Measurements from ENCODE around the gene ZNF408.
"Not testable (repeated sequence)": the region's sequence is repeated elsewhere in the genome, so short reads cannot be mapped to it uniquely, and the experiment has no call there.

ZNF408 gene

DNA sequence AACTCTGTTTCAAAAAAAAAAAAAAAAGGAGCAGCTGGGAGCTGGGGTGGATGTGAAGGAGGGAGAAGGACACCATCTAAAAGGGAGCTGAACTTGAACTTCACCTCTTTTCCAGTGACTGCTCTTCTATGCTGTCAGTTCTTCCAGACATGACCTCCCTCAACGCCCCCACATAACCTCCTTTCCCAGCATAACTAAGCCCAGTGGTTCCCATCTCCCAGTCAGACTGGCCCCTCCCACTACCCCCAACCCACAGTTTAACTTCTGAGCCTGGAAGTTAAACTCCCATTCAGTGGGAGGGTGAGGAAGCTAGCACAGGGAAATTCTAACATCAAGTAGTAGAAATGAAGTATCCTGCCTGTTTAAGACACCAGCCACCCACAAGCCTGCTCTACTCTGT, 2.2 kb upstream of the ZNF408 start:
- DNase-seq, result no peak

DNA sequence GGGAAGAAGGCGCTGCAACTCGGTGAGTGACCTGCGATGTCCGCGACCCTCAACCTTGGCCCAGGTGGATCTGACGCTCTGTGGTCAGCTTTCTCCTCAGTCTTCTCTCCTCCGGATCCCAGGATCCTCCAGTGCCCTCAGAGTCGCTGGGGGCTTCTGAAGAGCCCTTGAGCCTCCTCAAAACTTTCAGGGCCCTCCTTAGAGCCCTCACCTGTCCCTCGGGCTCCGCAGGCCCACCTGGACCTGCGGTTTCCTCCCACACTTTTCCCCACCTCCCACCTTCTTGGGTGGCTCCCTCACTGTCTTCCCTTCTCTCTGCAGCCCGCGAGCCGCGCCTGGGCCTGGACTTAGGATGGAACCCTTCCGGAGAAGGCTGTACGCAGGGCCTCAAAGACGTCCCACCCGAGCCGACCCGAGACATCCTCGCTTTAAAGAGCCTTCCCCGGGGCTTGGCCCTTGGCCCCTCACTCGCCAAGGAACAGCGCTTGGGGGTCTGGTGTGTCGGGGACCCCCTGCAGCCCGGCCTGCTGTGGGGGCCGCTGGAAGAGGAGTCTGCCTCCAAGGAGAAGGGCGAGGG, 335 bp downstream of the ZNF408 start:
- DNase-seq, result no peak

DNA sequence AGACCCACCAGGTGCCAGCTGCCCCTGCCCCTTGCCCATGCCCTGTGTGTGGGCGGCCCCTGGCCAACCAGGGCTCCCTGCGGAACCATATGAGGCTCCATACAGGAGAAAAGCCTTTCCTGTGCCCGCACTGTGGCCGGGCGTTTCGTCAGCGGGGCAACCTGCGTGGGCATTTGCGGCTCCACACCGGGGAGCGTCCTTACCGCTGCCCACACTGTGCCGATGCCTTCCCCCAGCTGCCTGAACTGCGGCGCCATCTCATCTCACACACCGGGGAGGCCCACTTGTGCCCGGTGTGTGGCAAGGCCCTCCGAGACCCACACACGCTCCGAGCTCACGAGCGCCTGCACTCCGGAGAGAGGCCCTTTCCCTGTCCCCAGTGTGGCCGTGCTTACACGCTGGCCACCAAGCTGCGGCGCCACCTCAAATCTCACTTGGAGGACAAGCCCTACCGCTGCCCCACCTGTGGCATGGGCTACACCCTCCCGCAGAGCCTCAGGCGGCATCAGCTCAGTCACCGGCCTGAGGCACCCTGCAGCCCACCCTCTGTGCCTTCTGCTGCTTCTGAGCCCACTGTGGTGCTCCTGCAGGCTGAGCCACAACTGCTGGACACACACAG, 4.3 kb downstream of the ZNF408 start:
- no peak for DNase-seq

DNA sequence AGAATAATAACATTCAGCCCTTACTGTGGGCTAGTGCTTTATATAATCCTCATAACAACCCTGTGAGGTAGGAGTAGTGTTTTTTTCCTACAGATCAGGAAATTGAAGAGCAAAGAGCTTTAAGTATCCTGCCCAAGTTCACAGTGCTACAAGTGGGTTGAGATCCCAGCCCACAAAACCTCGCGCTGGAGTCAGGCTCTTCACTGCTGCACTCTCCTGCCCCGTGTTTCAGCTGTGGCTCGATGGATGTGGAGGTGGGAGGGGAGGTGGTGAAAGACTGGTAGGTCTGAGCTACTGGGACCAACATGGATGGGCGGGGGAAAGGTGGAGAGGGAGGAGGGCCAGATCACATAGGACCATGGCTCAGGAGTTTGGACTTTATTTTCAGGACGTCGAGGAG, 6.1 kb downstream of the ZNF408 start:
- DNase-seq, result no peak

DNA sequence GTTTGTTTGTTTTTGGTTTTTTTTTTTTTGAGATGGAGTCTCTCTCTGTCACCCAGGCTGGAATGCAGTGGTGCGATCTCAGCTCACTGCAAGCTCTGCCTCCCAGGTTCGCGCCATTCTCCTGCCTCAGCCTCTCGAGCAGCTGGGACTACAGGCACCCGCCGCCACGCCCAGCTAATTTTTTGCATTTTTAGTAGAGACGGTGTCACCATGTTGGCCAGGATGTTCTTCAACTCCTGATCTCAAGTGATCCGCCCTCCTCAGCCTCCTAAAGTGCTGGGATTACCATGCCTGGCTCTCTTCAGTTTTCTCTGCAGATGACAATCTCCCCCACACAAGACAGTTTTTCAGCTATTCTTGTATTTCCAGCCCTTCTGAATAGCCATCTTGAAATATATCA, 8.5 kb downstream of the ZNF408 start:
- not testable (repeated sequence) for DNase-seq

DNA sequence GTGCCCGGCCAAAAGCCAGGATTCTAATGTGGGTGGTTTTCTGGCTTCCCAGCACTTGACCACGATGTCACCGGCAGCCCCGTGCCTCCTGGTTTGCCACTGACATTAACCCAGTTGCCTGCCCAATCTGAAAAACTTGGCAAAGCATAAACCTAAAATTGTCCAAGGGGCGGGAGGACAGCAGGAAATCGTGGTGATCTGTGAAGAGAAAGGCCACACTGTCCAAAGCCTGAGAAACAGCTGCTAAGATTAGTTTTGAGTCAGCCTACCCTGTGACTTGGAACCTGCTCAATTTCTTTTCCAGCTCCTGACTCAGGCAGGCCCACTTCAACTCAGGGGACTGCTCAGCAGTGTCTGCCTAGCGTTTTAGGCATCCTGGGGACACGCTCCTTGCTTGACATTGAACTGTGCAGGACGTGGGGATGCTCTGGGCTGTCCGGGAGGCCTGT, 10.0 kb downstream of the ZNF408 start:
- no peak for DNase-seq

DNA sequence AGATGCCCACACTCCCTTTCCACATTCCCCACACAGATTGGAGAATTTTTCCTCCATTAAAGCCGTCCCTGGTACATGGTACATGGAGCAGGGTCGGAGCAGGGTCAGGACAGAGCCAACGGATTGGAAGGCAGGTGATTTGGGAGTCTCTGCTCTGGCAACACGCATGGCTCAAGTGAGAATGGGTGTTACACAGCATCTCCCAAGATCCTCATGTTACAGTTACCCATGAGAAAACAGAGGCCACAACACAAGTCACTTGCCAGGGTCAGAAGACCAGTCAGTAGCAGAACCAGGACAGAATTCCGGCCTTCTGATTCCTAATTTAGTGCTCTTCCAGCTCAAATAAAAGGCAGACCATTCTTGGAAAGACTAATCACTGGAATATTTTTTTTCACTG, 10.5 kb downstream of the ZNF408 start:
- no peak for DNase-seq

DNA sequence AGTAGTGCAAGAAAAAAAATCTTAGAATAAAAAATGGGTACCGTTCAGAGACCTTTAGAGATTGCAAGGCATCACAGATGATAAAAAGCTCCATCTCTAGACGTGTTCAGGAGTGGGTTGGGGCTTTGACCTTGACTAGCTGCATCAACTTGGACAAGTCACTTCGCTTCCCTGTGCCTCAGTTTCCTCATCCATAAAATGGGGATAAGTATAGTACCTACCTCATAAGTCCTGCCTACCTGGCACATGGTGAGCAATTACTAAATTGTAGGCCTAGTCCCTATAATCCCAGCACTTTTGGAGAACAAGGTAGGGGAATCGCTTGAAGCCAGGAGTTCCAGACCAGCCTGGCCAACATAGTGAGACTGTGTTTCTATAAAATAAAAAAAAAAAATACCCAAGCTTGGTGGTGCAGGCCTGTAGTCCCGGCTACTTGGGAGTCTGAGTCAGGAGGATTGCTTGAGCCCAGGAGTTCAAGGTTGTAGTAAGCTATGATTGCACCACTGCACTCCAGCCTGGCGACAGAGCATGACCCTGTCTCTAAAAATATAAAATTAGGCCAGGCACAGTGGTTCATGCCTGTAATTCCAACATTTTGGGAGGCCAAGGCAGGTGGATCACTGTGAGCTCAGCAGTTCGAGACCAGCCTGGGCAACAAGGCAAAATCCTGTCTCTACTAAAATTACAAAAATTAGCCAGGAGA, 12.2 kb downstream of the ZNF408 start:
- no peak for DNase-seq

DNA sequence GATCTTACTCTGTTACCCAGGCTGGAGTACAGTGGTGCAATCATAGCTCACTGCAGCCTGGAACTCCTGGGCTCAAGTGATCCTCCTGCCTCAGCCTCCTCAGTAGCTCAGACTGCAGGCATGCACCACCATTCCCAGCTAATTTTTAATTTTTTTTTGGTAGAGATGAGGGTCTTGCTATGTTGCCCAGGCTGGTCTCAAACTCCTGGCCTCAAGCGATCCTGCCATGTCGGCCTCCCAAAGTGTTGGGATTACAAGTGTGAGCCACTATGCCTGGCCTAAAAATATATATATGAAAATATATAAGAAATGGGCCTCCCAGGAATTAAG, 17.0 kb downstream of the ZNF408 start:
- DNase-seq, result not testable (repeated sequence)

DNA sequence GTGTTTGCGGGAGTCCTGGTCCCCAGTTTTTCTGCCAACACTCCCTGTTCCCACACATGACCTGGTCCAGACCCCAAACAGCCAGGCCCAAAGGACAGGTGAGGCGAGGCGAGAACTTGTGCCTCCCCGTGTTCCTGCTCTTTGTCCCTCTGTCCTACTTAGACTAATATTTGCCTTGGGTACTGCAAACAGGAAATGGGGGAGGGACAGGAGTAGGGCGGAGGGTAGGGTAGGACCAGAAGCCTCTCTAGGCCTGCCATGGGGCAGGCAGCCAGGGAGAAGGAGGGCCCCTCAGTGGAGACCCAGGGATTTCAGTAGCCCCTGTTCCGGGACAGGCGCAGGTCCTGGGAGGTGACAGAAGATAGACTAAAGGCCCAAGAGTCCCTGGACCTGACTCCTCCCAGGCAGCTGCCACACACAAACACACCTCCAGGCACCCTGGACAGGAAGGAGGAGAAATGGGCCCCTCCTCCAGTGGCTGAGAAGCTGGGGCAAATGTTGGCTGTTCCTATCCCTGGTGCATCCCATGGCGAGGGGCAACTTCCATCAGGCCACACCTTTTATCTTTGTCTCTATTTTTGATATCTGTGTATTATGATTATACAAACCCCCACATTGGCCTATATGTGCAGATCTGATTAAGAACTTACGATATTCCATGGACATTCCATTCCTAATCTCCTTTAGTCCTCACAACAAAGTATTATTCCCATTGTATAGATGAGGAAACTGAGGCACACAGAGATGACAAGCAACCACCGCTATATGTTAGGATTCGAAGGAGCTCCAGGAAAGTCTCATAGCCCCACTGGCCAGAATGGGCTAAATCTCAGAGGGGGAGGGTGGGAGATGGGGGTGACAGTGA, 17.6 kb downstream of the ZNF408 start:
- no peak for DNase-seq

DNA sequence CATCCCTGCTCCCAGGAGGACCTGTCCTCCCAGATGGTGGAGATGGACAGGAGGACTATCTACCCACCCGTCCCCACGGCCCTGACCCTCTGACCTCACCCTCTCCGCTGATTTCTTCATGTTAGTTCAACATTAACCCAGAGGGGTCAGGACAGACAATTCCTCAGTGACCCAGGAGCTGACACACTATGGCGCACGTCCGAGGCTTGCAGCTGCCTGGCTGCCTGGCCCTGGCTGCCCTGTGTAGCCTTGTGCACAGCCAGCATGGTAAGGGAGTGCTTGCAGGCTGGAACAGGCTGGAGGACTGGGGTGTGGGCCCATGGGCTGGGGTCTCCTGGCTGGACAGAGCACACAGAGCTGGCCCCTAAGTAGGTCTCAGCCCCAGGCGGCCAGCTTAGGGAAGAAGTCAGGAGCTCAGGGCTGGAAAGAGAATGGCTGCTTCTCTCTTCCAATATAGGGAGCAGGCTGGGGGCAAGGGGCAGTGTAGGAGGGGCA, 18.3 kb downstream of the ZNF408 start, which contains the start of gene F2:
TSS of gene F2 (plus strand) at position 166 of the 495 bp plus-strand sequence. CDS start at position 189, 23 bp downstream.
- DNase-seq, result no peak

DNA sequence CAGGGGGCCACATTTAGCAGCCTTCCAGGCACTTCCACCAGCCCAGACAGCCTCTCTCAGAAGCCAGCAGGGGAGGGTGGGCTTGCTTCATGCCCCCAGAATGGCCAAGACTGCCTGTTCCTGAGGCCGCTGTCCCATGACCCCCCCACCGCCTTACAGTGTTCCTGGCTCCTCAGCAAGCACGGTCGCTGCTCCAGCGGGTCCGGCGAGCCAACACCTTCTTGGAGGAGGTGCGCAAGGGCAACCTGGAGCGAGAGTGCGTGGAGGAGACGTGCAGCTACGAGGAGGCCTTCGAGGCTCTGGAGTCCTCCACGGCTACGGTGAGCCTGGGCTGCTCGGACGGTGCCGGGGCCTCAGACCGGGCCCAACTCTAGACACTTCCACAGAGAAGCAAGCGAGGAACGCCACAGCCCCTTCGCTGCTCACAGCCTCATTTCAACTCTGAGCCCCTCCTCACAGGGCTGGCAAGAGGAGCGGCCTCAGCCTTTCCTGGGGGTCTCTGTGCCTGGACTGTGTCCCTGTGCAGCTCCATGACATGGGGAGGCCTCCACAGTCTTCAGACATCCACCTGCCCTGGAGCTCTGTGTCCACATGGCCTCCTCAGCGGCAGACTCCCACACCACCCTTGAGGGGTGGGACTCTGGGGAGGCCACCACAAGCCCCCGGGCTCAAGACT, 18.9 kb downstream of the ZNF408 start:
- no peak for DNase-seq

DNA sequence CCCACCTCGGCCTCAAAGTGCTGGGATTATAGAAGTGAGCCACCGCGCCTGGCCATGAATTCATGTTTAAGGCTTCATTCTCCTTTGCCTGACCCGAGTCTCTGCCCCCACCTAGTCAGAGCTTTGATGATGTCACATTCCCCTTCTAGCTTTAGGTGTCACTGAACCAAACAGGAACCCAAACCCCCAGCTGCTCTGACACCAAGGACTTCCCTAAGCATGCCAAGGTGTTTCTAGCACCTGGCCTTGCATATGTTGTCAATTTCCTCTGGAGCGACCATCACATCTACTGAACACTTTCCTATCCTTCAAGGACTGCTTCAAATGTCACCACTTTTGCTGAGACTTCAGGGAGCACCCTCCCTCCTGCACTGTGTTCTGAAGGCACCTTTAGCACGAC, 20.5 kb downstream of the ZNF408 start:
- DNase-seq, result no peak

DNA sequence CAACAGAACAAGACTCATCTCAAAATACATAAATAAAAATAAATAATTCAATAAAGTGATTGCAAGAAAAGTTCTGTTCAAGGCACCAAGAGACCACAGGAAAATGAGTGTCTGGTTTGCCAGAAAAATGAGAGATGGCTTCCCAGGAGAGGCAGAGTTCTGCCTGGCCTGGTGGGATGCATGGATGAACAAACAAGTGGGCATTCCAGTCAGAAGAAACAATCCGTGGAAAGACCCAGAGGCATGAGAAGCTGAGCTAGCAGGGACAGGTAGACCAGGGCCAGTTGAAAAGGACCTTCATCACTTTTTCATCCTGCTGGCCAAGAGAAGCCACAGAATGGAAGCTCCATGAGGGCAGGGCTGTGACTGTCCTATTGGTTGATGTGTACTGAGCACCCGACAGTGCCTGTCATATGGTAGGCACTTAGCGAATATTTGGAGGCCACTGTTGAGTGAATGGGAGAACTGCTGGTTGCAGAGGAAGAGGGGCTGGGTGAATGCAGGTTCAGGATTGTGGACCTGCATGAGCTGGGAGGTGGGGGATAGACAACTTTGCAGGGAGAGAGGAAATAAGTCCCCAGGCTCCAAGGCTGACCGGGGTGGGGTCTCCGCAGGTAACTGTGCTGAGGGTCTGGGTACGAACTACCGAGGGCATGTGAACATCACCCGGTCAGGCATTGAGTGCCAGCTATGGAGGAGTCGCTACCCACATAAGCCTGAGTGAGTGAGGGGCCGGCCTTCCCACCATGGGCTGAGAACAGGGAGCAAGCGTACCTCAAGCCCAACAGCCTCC, 21.9 kb downstream of the ZNF408 start:
- DNase-seq, result no peak

DNA sequence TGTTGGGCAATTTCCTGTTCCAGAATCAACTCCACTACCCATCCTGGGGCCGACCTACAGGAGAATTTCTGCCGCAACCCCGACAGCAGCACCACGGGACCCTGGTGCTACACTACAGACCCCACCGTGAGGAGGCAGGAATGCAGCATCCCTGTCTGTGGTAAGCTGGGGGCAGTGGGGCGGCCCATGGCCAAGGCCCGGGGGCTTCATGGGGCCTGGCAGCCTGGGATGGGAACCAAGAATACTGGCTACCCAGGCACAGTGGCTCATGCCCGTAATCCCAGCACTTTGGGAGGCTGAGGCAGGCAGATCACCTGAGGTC, 22.5 kb downstream of the ZNF408 start:
- DNase-seq, result no peak

DNA sequence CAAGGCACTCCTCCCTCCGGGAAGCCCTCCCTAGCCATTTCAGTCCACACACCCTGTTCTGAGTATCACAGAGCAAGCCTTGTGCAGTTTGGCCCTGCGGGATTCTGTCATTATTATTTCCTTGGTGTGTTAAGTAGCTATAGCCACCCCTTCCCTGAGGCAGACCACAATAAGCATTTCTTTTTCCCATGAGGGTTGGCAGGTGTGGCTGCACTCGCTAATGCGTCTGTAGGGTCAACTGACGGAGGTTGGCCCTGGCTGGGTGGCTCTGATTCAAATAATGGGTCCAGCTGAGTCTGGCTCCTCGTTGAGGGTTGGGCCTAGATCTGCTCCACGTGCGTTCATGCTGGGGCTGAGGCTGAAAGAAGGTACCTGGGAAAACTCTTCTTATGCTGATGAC, 23.3 kb downstream of the ZNF408 start:
- no peak for DNase-seq

DNA sequence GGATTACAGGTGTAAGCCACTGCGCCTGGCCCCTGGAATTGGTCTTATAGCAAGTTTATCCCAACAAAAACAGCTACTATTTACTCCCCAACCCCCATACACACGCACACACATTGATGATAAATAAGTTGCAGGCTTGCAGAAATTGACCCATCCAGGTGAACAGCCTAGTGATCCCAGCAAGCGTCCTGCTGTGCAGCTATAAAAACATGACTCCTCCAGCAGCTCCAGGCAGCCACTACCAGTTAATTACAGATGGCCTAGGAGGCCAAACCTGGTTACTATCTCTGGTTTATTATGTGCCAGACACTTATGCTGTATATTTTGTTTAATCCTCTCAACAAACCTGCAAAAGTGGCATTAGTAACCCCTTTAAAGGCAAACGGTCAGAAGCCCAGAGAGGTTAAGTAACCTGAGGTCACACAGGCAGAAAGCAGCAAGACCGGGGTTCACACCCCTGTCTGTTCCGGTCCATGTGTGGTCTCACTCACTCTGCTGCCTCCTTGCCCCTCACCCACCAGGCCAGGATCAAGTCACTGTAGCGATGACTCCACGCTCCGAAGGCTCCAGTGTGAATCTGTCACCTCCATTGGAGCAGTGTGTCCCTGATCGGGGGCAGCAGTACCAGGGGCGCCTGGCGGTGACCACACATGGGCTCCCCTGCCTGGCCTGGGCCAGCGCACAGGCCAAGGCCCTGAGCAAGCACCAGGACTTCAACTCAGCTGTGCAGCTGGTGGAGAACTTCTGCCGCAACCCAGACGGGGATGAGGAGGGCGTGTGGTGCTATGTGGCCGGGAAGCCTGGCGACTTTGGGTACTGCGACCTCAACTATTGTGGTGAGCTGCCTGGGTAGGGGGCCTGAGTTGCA, 24.7 kb downstream of the ZNF408 start:
- DNase-seq, result no peak

DNA sequence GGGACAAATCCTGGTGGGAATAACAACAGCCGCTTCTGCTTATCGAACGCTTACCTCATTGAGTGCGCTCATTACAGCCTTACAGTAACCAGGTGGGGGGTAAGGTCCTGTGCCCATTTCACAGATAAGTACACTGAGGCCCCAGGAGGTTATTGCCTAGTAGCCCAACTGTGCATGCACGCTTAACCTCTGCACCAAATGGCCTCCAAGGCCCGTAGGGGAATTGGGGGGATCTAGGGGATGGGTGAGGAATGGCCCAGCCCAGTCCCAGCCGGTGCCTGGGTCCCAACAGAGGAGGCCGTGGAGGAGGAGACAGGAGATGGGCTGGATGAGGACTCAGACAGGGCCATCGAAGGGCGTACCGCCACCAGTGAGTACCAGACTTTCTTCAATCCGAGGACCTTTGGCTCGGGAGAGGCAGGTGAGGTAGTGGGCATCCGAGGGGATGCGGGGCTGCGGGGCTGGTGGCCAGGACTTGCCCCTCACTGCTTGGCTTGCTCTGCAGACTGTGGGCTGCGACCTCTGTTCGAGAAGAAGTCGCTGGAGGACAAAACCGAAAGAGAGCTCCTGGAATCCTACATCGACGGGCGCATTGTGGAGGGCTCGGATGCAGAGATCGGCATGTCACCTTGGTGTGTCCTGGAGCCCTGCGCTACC, 25.5 kb downstream of the ZNF408 start:
- no peak for DNase-seq

DNA sequence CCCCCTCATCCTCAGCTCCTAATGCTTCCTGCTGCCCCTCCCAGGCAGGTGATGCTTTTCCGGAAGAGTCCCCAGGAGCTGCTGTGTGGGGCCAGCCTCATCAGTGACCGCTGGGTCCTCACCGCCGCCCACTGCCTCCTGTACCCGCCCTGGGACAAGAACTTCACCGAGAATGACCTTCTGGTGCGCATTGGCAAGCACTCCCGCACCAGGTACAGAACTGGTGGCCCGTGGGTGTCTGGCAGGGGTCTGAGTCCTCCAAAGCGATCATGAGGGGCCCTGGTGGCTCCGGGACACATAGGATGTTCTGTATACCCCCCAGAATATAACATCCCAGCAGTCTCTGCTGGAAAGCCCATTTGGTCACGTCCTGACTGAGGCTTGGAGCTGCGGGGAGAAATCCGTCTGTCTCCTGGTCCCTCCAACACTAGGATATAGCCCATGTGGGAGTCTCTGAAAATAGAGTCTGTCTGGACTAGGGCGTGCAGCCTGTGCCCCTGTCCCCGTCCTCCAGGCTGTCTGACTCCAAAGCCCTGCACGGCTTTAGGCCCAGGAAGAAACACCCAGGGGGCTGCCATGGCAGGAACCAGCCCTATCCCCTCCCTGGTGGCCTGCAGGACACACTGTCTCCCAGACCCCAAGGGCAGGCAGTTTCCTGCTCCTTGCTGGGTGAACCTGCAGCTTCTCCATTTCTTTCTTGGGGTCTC, 27.3 kb downstream of the ZNF408 start:
- no peak for DNase-seq

DNA sequence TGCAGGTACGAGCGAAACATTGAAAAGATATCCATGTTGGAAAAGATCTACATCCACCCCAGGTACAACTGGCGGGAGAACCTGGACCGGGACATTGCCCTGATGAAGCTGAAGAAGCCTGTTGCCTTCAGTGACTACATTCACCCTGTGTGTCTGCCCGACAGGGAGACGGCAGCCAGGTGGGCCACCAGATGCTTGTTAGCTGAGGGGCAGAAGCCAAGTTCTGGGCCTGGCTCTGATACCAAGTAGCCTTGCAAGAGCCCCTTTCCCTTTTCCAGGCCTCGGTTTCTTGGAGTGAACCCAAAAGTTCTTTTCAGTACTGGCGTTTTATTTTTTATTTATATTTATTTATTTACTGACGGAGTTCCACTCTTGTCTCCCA, 27.8 kb downstream of the ZNF408 start:
- no peak for DNase-seq

All from NCI-H524 treated with DMSO at 0.1 percent for 48 hours (cell line).